Liver (tissue), 9 donors: ENCODE measurements around the gene MAML3. TPM values are rescaled to one million over a fixed set of nuclear protein-coding genes. Genes with fewer than 3 reads are reported as not detected.

Source experiments
- DNase-seq: peaks from one replicate; pipeline ENCODE4 v3.0.0-alpha.2; 2017; ENCODE audit warnings: low spot score
- H3K27ac ChIP-seq, 2 donors: one replicate each; pipeline ENCODE4 v1.7.0; 2013; ENCODE audit warnings: inconsistent platforms in 2 of 2, low read length in 2 of 2, control low read depth in 1 of 2, low read depth in 1 of 2, mild to moderate bottlenecking in 1 of 2
- H3K27me3 ChIP-seq, 4 donors: one replicate each; pipeline versions ENCODE4 v1.6.1 to v1.7.0; 2013; ENCODE audit warnings: low read length in 3 of 4, inconsistent platforms in 1 of 4, mild to moderate bottlenecking in 1 of 4, moderate library complexity in 1 of 4; ENCODE audit not compliant: control insufficient read depth in 4 of 4, insufficient read depth in 4 of 4
- H3K36me3 ChIP-seq, 4 donors: one replicate each; pipeline versions ENCODE4 v1.6.1 to v1.7.0; 2013; ENCODE audit warnings: low read length in 3 of 4, mild to moderate bottlenecking in 3 of 4, low read depth in 1 of 4, moderate library complexity in 1 of 4; ENCODE audit not compliant: control insufficient read depth in 4 of 4, insufficient read depth in 3 of 4
- H3K4me1 ChIP-seq, 4 donors: one replicate each; pipeline versions ENCODE4 v1.6.1 to v1.7.0; 2013; ENCODE audit warnings: low read length in 3 of 4, mild to moderate bottlenecking in 3 of 4, moderate library complexity in 1 of 4; ENCODE audit not compliant: control insufficient read depth in 4 of 4, insufficient read depth in 4 of 4
- H3K4me3 ChIP-seq, 3 donors: one replicate each; pipeline versions ENCODE4 v1.6.1 to v1.7.0; 2013; ENCODE audit warnings: low read length in 3 of 3, control low read depth in 1 of 3, low read depth in 1 of 3, mild to moderate bottlenecking in 1 of 3
- H3K9ac ChIP-seq, 2 donors: one replicate each; pipeline ENCODE4 v1.7.0; 2013; ENCODE audit warnings: low read length in 2 of 2, mild to moderate bottlenecking in 2 of 2, moderate library complexity in 2 of 2, control low read depth in 1 of 2, low read depth in 1 of 2
- H3K9me3 ChIP-seq, 4 donors: one replicate each; pipeline versions ENCODE4 v1.6.1 to v1.7.0; 2013; ENCODE audit warnings: low read length in 3 of 4; ENCODE audit not compliant: control insufficient read depth in 4 of 4
- ATF3 ChIP-seq: IDR thresholded peaks from 2 replicates; pipeline ENCODE4 v1.6.1; 2016; ENCODE audit warnings: antibody characterized with exemption
- CTCF ChIP-seq: fragments of 150-350 bp; IDR thresholded peaks from 2 replicates; pipeline ENCODE4 v1.5.1; 2017; ENCODE audit warnings: improper control_type of control experiment, low read depth, low read length; ENCODE audit not compliant: missing input control
- EGR1 ChIP-seq, 2 donors: IDR thresholded peaks; 2 replicates each; pipeline ENCODE4 v1.6.1; 2016 to 2018; ENCODE audit warnings: antibody characterized with exemption in 2 of 2, low read depth in 2 of 2
- FOXA1 ChIP-seq: IDR thresholded peaks from 2 replicates; pipeline ENCODE4 v1.6.1; 2016; ENCODE audit warnings: antibody characterized with exemption
- HNF4A ChIP-seq, 2 donors: conservative IDR thresholded peaks; 2 replicates each; pipeline ENCODE4 v1.6.1; 2016; ENCODE audit warnings: antibody characterized with exemption in 2 of 2, mild to moderate bottlenecking in 2 of 2
- JUND ChIP-seq, 2 donors: IDR thresholded peaks; 2 replicates each; pipeline ENCODE4 v1.6.1; 2016; ENCODE audit warnings: antibody characterized with exemption in 2 of 2
- MAX ChIP-seq: IDR thresholded peaks from 2 replicates; pipeline ENCODE4 v1.6.1; 2016; ENCODE audit warnings: antibody characterized with exemption
- RAD21 ChIP-seq, 2 donors: IDR thresholded peaks; 2 replicates each; pipeline ENCODE4 v1.6.1; 2016; ENCODE audit warnings: antibody characterized with exemption in 2 of 2, mild to moderate bottlenecking in 2 of 2
- REST ChIP-seq: IDR thresholded peaks from 2 replicates; pipeline ENCODE4 v1.6.1; 2016; ENCODE audit warnings: antibody characterized with exemption, mild to moderate bottlenecking
- ZBTB33 ChIP-seq: IDR thresholded peaks from 2 replicates; pipeline ENCODE4 v1.6.1; 2016; ENCODE audit warnings: antibody characterized with exemption
- WGBS: extraction: QIAGEN DNeasy Blood & Tissue Kit; methylation state at CpG from one replicate; pipeline ENCODE4 v1.1.7; 2013; 5-methylcytosine and 5-hydroxymethylcytosine counted together
- polyA plus RNA-seq, 2 donors: library from polyadenylated mRNA; stranded (reverse) in 1 of 2; unstranded in 1 of 2; fragments of 200-250 nt in 1 of 2; fragments of >200 nt in 1 of 2; fragmentation: Nextera tagmentation in 1 of 2; extraction: Ambion mirVana in 1 of 2; gene quantifications; one replicate each; pipeline versions ENCODE4 v1.2.1 to v1.2.3, GENCODE V29; 2013 to 2015
- total RNA-seq, 2 donors: library from RNA; depleted of rRNA; stranded (reverse); fragments of >200 nt; gene quantifications; one replicate each; pipeline ENCODE4 v1.2.3, GENCODE V29; 2014
- donor health status: healthy.
- donor health status: healthy.
- donor health status: healthy.
- donor health status: healthy.
- donor health status: healthy.

MAML3 gene
- total and polyA plus RNA-seq, 4 donors: 1.3 to 4.3 (median 2.7) TPM

- DNase-seq: no peak
- 95% methylated on average over 21 of the region's 21 CpGs for WGBS
- no peak overlapping the region for H3K4me3 ChIP-seq
- H3K27me3 ChIP-seq: no peaks in the 10 kb centered on the region
- H3K4me1 ChIP-seq: peaks cover 3 to 23% (median 17%) of the 10 kb centered on the region in 4 donors
- no peak overlapping the region for H3K27ac ChIP-seq
- H3K36me3 ChIP-seq: no peaks in the 10 kb centered on the region
- no peaks in the 10 kb centered on the region for H3K9me3 ChIP-seq
- H3K9ac ChIP-seq: no peak overlapping the region
- TF ChIP-seq MAX: no peak
- TF ChIP-seq EGR1 (IDR thresholded peaks at IDR 0.05; ENCODE audit: low read depth in 2 of 2): no peak
- no peak for TF ChIP-seq JUND (IDR thresholded peaks at IDR 0.05)
- TF ChIP-seq HNF4A (conservative IDR thresholded peaks at IDR 0.05): no peak
- TF ChIP-seq RAD21 (IDR thresholded peaks at IDR 0.05): no peak
- TF ChIP-seq CTCF: no peak
- TF ChIP-seq ATF3: no peak
- no peak for TF ChIP-seq FOXA1
- TF ChIP-seq ZBTB33: no peak
Observed at GRCh38 chr4:139833151-139833910, 320.7 kb downstream of the MAML3 start.

- peaks cover under 1 to 9% (median 5%) of the 10 kb centered on the region in 4 donors for H3K4me1 ChIP-seq
- no peak overlapping the region for H3K4me3 ChIP-seq
- no peak overlapping the region for H3K9ac ChIP-seq
- TF ChIP-seq REST: no peak
- peak; percentile 15 for TF ChIP-seq MAX
- H3K36me3 ChIP-seq: no peaks in the 10 kb centered on the region
- H3K9me3 ChIP-seq: no peaks in the 10 kb centered on the region
- H3K27me3 ChIP-seq: no peaks in the 10 kb centered on the region
- WGBS: 81% methylated on average over 7 of the region's 7 CpGs
- H3K27ac ChIP-seq: no peak overlapping the region
- DNase-seq: no peak
Observed at GRCh38 chr4:139828966-139829664, 324.9 kb downstream of the MAML3 start.
